HG03135 (cell line): ENCODE measurements around the gene GZF1.
"Not testable (repeated sequence)": the region's sequence is repeated elsewhere in the genome, so short reads cannot be mapped to it uniquely, and the experiment has no call there.

ENCODE experiments used
- ATAC-seq: cut with Tn5 transposase; IDR thresholded peaks from one replicate; pipeline ENCODE4 v1.9.1; 2021; ENCODE audit warnings: mild to moderate bottlenecking, moderate library complexity; ENCODE audit not compliant: unreplicated experiment

Gene GZF1

GRCh38 chr20:23344336-23344735 is 17.6 kb upstream of the GZF1 start:
- no peak for ATAC-seq

- no peak for ATAC-seq
Observed at GRCh38 chr20:23346002-23346401, 16.0 kb upstream of the GZF1 start.

- ATAC-seq, result no peak
Observed at GRCh38 chr20:23347791-23348190, 14.2 kb upstream of the GZF1 start.

- not testable (repeated sequence) for ATAC-seq
Observed at GRCh38 chr20:23348510-23348909, 13.5 kb upstream of the GZF1 start.

GRCh38 chr20:23349338-23350195 is 12.4 kb upstream of the GZF1 start:
- ATAC-seq, result peak; percentile 40

GRCh38 chr20:23350196-23350903 is 11.6 kb upstream of the GZF1 start, which contains the start of gene NXT1:
Gene NXT1, plus strand, starts transcription at chr20:23350791. Its CDS starts 3,251 bp downstream, at chr20:23354042.
- peak; percentile 86 for ATAC-seq

GRCh38 chr20:23350904-23351838 is 10.8 kb upstream of the GZF1 start:
- peak; percentile 22 for ATAC-seq

- no peak for ATAC-seq
Observed at GRCh38 chr20:23356203-23356602, 5.8 kb upstream of the GZF1 start.

GRCh38 chr20:23357767-23358562 is 4.0 kb upstream of the GZF1 start:
- peak; percentile 74 for ATAC-seq

- no peak for ATAC-seq
Observed at GRCh38 chr20:23358563-23358906, 3.4 kb upstream of the GZF1 start.

GRCh38 chr20:23358923-23359593 is 2.9 kb upstream of the GZF1 start:
- no peak for ATAC-seq

GRCh38 chr20:23360531-23360930 is 1.5 kb upstream of the GZF1 start:
- ATAC-seq, result no peak

- no peak for ATAC-seq
Observed at GRCh38 chr20:23361119-23361475, 885 bp upstream of the GZF1 start.

- ATAC-seq, result peak; percentile 1
Observed at GRCh38 chr20:23362392-23363256, 642 bp downstream of the GZF1 start.

GRCh38 chr20:23363257-23363649 is 1.3 kb downstream of the GZF1 start:
- ATAC-seq, result no peak

- no peak for ATAC-seq
Observed at GRCh38 chr20:23365390-23366165, 3.6 kb downstream of the GZF1 start.

- no peak for ATAC-seq
Observed at GRCh38 chr20:23366384-23366783, 4.4 kb downstream of the GZF1 start.

GRCh38 chr20:23367770-23368169 is 5.8 kb downstream of the GZF1 start:
- no peak for ATAC-seq
